Transverse colon (tissue), 4 donors: ENCODE results near the gene STK4. TPM values are rescaled to one million over a fixed set of nuclear protein-coding genes. Genes with fewer than 3 reads are reported as not detected.

Experiments
- DNase-seq: peaks from one replicate; pipeline ENCODE4 v3.0.0-alpha.2; 2019
- H3K27ac ChIP-seq, 4 donors: fragments of 200-600 bp; sonication (generic); 2 replicates each; pipeline ENCODE4 v1.5.1; 2016 to 2018; ENCODE audit warnings: inconsistent platforms in 4 of 4
- H3K27me3 ChIP-seq: fragments of 200-600 bp; sonication (generic); 2 replicates; pipeline ENCODE4 v1.5.1; 2017; ENCODE audit warnings: inconsistent platforms
- H3K36me3 ChIP-seq, 4 donors: fragments of 200-600 bp; sonication (generic); 2 replicates each; pipeline ENCODE4 v1.5.1; 2017 to 2019; ENCODE audit warnings: inconsistent platforms in 4 of 4
- H3K4me1 ChIP-seq, 4 donors: fragments of 200-600 bp; sonication (generic); 2 replicates each; pipeline ENCODE4 v1.5.1; 2017 to 2020; ENCODE audit warnings: inconsistent platforms in 4 of 4
- H3K4me3 ChIP-seq, 4 donors: fragments of 200-600 bp; sonication (generic); 1 replicate in 1 of 4; 2 replicates in 3 of 4; pipeline versions ENCODE4 v1.5.1 to v1.6.1; 2017 to 2019; ENCODE audit warnings: inconsistent platforms in 4 of 4
- H3K9me3 ChIP-seq, 2 donors: fragments of 200-600 bp; sonication (generic); 2 replicates each; pipeline ENCODE4 v1.5.1; 2017 to 2019; ENCODE audit warnings: inconsistent platforms in 2 of 2
- CTCF ChIP-seq, 5 experiments: fragments of 200-600 bp in 3 of 5; fragments of 450-650 bp in 2 of 5; sonication (generic) in 3 of 5; IDR thresholded peaks; 1 replicate in 2 of 5; 2 replicates in 3 of 5; pipeline ENCODE4 v1.5.1; 2016 to 2017; ENCODE audit warnings: antibody characterized with exemption in 5 of 5, inconsistent platforms in 3 of 5, mild to moderate bottlenecking in 2 of 5, moderate library complexity in 1 of 5
- EP300 ChIP-seq: sonication (generic); formaldehyde crosslinking; IDR thresholded peaks from one replicate; pipeline ENCODE4 v1.6.1; 2017; ENCODE audit warnings: antibody characterized with exemption, low read depth
- POLR2A ChIP-seq: fragments of 450-650 bp; IDR thresholded peaks from one replicate; pipeline ENCODE4 v1.6.1; 2016; ENCODE audit warnings: antibody characterized with exemption, mild to moderate bottlenecking, moderate library complexity
- POLR2AphosphoS5 ChIP-seq, 3 donors: sonication (generic); formaldehyde crosslinking; IDR thresholded peaks; one replicate each; pipeline ENCODE4 v1.6.1; 2016; ENCODE audit warnings: antibody characterized with exemption in 3 of 3
- WGBS, 2 donors: methylation state at CpG; one replicate each; pipeline ENCODE4 v1.1.5; 2018; ENCODE audit warnings: low coverage in 1 of 2; 5-methylcytosine and 5-hydroxymethylcytosine counted together
- in situ Hi-C, 4 donors: fragments of 200-750 bp; cut with MboI; loops; one replicate each; pipeline versions ENCODE4 v1.15.0 to v1.15.1; 2017; ENCODE audit warnings: low sequenced_read_pairs in 3 of 4, low pct_ligation_motif_present in 1 of 4, low pct_unique_long_range_greater_than_20kb in 1 of 4
- intact Hi-C: fragments of 100-400 bp; cut with DNase I; formaldehyde crosslinking; loops from one replicate; pipeline ENCODE4 v1.15.1; 2023; ENCODE audit warnings: low total_unique reads
- total RNA-seq, 4 donors: library from RNA; depleted of rRNA; stranded (reverse); fragments of >200 nt; gene quantifications; one replicate each; pipeline ENCODE4 v1.1.0, GENCODE V29; 2016

STK4 gene
- total RNA-seq, 4 donors from 2014 or later, result 30.3 to 78.1 (median 38.3) TPM

- DNase-seq, result no peak
- Histone ChIP-seq H3K4me1 (no peaks in the 10 kb centered on the region), H3K27me3 (no peaks in the 10 kb centered on the region), H3K27ac (no peak overlapping the region), H3K9me3 (no peaks in the 10 kb centered on the region), H3K36me3 (peaks cover 0 to 22% (median 8%) of the 10 kb centered on the region in 4 donors), H3K4me3 (no peak overlapping the region)
- 80 to 95% methylated on average over 3 to 6 of the region's 6 CpGs for WGBS, 2 donors
- intact Hi-C loops, result no loop called here
- no peak for TF ChIP-seq EP300
- no peak for TF ChIP-seq CTCF (IDR thresholded peaks at IDR 0.05)
- no peak for TF ChIP-seq POLR2A
- no peak for TF ChIP-seq POLR2AphosphoS5 (IDR thresholded peaks at IDR 0.05)
- in situ Hi-C loops, result loop anchor here in 1 of 4 donors (25.0 kb wide), 1 partner anchor 259 kb away; no protein-coding TSS in a partner anchor
These were observed 62.3 kb downstream of the STK4 start for GRCh38 chr20:45028424-45029136.

- H3K27ac ChIP-seq, result no peak overlapping the region
- in situ Hi-C loops (loop anchor here in 1 of 4 donors (25.0 kb wide), 1 partner anchor 257 kb away; no protein-coding TSS in a partner anchor), intact Hi-C loops (no loop called here)
- 94 to 98% methylated on average over 3 of the region's 3 CpGs for WGBS, 2 donors
- DNase-seq, result no peak
- H3K9me3 ChIP-seq, result no peaks in the 10 kb centered on the region
- no peaks in the 10 kb centered on the region for H3K27me3 ChIP-seq
- TF ChIP-seq POLR2AphosphoS5 (IDR thresholded peaks at IDR 0.05) (no peak), POLR2A (no peak), CTCF (IDR thresholded peaks at IDR 0.05) (no peak), EP300 (no peak)
- peaks cover 0 to 18% (median 7%) of the 10 kb centered on the region in 4 donors for H3K36me3 ChIP-seq
- no peak overlapping the region for H3K4me3 ChIP-seq
- H3K4me1 ChIP-seq, result no peaks in the 10 kb centered on the region
These were observed 63.6 kb downstream of the STK4 start for GRCh38 chr20:45029884-45030283.

GRCh38 chr20:45032276-45032675 lies 66.0 kb downstream of the STK4 start:
- intact Hi-C loops, result no loop called here
- H3K4me1 ChIP-seq, result peaks cover 0 to 8% (median 3%) of the 10 kb centered on the region in 4 donors
- peaks cover 0 to 5% (median 0%) of the 10 kb centered on the region in 4 donors for H3K36me3 ChIP-seq
- H3K27me3 ChIP-seq, result no peaks in the 10 kb centered on the region
- in situ Hi-C loops, result loop anchor here in 1 of 4 donors (25.0 kb wide), 1 partner anchor 255 kb away; no protein-coding TSS in a partner anchor
- no peaks in the 10 kb centered on the region for H3K9me3 ChIP-seq
- no peak overlapping the region for H3K4me3 ChIP-seq
- no peak overlapping the region for H3K27ac ChIP-seq
- TF ChIP-seq POLR2AphosphoS5 (IDR thresholded peaks at IDR 0.05), result no peak
- no peak for TF ChIP-seq POLR2A
- TF ChIP-seq EP300, result no peak
- TF ChIP-seq CTCF (IDR thresholded peaks at IDR 0.05), result no peak
- no peak for DNase-seq
- WGBS, 2 donors, result 88 to 93% methylated on average over 2 of the region's 2 CpGs

- Histone ChIP-seq H3K9me3 (no peaks in the 10 kb centered on the region), H3K27ac (no peak overlapping the region), H3K27me3 (no peaks in the 10 kb centered on the region), H3K4me3 (no peak overlapping the region), H3K4me1 (peaks cover 0 to 11% (median 4%) of the 10 kb centered on the region in 4 donors), H3K36me3 (peaks cover 0 to 5% (median 0%) of the 10 kb centered on the region in 4 donors)
- WGBS, 2 donors, result 74 to 89% methylated on average over 3 of the region's 3 CpGs
- DNase-seq, result no peak
- intact Hi-C loops (no loop called here), in situ Hi-C loops (loop anchor here in 1 of 4 donors (25.0 kb wide), 1 partner anchor 255 kb away; no protein-coding TSS in a partner anchor)
- no peak for TF ChIP-seq POLR2A
- no peak for TF ChIP-seq EP300
- TF ChIP-seq POLR2AphosphoS5 (IDR thresholded peaks at IDR 0.05), result no peak
- no peak for TF ChIP-seq CTCF (IDR thresholded peaks at IDR 0.05)
These were observed 66.5 kb downstream of the STK4 start for GRCh38 chr20:45032781-45033180.
